Forelimb muscle (tissue), 1 donor: ENCODE results near the gene MEF2B. TPM values are rescaled to one million over a fixed set of nuclear protein-coding genes. Genes with fewer than 3 reads are reported as not detected.
"Not testable (repeated sequence)": the region's sequence is repeated elsewhere in the genome, so short reads cannot be mapped to it uniquely, and the experiment has no call there.

Experiments used
- DNase-seq: peaks from one replicate; pipeline ENCODE4 v3.0.0-alpha.2; 2013; ENCODE audit warnings: low read depth
- polyA plus RNA-seq: library from polyadenylated mRNA; unstranded; fragments of 120-200 nt; gene quantifications from one replicate; pipeline ENCODE4 v1.2.1, GENCODE V29; 2013; ENCODE audit not compliant: insufficient read length

Gene MEF2B
- polyA plus RNA-seq, 1 donor = 2.2 TPM

- no peak for DNase-seq
Observed at GRCh38 chr19:19126102-19126501, 44.0 kb downstream of the MEF2B start.

- no peak for DNase-seq
Observed at GRCh38 chr19:19123386-19123785, 46.7 kb downstream of the MEF2B start.

GRCh38 chr19:19122902-19123301 lies 47.2 kb downstream of the MEF2B start:
- no peak for DNase-seq

GRCh38 chr19:19121371-19121770 lies 48.7 kb downstream of the MEF2B start:
- DNase-seq = no peak

GRCh38 chr19:19120308-19121231 lies 49.5 kb downstream of the MEF2B start:
- DNase-seq = no peak

GRCh38 chr19:19119325-19120237 lies 50.5 kb downstream of the MEF2B start:
- DNase-seq = no peak

GRCh38 chr19:19115954-19116353 lies 54.1 kb downstream of the MEF2B start:
- DNase-seq = no peak

GRCh38 chr19:19113040-19113626 lies 56.9 kb downstream of the MEF2B start:
- no peak for DNase-seq

GRCh38 chr19:19111967-19112580 lies 58.0 kb downstream of the MEF2B start:
- no peak for DNase-seq

GRCh38 chr19:19111136-19111835 lies 58.8 kb downstream of the MEF2B start:
- DNase-seq = no peak

- no peak for DNase-seq
Observed at GRCh38 chr19:19110410-19111135, 59.5 kb downstream of the MEF2B start.

GRCh38 chr19:19109601-19110000 lies 60.5 kb downstream of the MEF2B start:
- no peak for DNase-seq

GRCh38 chr19:19107654-19108053 lies 62.4 kb downstream of the MEF2B start:
- DNase-seq = no peak

- DNase-seq = not testable (repeated sequence)
Observed at GRCh38 chr19:19106938-19107337, 63.1 kb downstream of the MEF2B start.

GRCh38 chr19:19106056-19106551 lies 64.0 kb downstream of the MEF2B start:
- DNase-seq = no peak

GRCh38 chr19:19105365-19106055 lies 64.6 kb downstream of the MEF2B start:
- no peak for DNase-seq

- DNase-seq = no peak
Observed at GRCh38 chr19:19103167-19103566, 66.9 kb downstream of the MEF2B start.

GRCh38 chr19:19102566-19102965 lies 67.5 kb downstream of the MEF2B start:
- DNase-seq = not testable (repeated sequence)

GRCh38 chr19:19101540-19101939 lies 68.5 kb downstream of the MEF2B start:
- no peak for DNase-seq
